AG04450 (cell line): ENCODE results near the gene C1orf159. TPM values are rescaled to one million over a fixed set of nuclear protein-coding genes. Genes with fewer than 3 reads are reported as not detected.
"Not testable (repeated sequence)": the region's sequence is repeated elsewhere in the genome, so short reads cannot be mapped to it uniquely, and the experiment has no call there.

Experiments
- CTCF ChIA-PET: fragments of 300-600, 350-600 bp; formaldehyde crosslinking; extraction: SDS; loops from one replicate; lab custom pipeline; 2022; ENCODE audit warnings: antibody characterized with exemption, inconsistent platforms; lab: Charles Lee
- POLR2A ChIA-PET: fragments of 350-600 bp; formaldehyde crosslinking; extraction: SDS; loops from one replicate; lab custom pipeline; 2021; ENCODE audit warnings: antibody characterized with exemption, inconsistent platforms; lab: Yijun Ruan, JAX
- DNase-seq: peaks from one replicate; pipeline ENCODE4 v3.0.0-alpha.2; 2011; ENCODE audit warnings: low read depth, low spot score
- H3K27ac ChIP-seq: one replicate; pipeline ENCODE4 v1.5.1; 2012; ENCODE audit warnings: low read depth, low read length, control low read depth
- H3K27me3 ChIP-seq: one replicate; pipeline ENCODE4 v1.6.0; 2012; ENCODE audit warnings: low read length; ENCODE audit not compliant: control insufficient read depth, insufficient read depth
- H3K4me3 ChIP-seq: 2 replicates; pipeline ENCODE4 v1.5.1; 2011; ENCODE audit warnings: mild to moderate bottlenecking, low read depth, low read length, control low read depth
- H3K9me3 ChIP-seq: 2 replicates; pipeline ENCODE4 v1.5.1; 2012; ENCODE audit warnings: low read length; ENCODE audit not compliant: control insufficient read depth, insufficient read depth
- CTCF ChIP-seq: IDR thresholded peaks from 2 replicates; pipeline ENCODE4 v1.5.1; 2011; ENCODE audit warnings: low read depth, low read length, control low read depth, inconsistent platforms
- polyA plus RNA-seq: library from polyadenylated mRNA; depleted of rRNA; stranded (reverse); fragments of >200 nt; gene quantifications from 2 replicates; pipeline ENCODE4 v1.2.3, GENCODE V29; 2011

Gene C1orf159
- polyA plus RNA-seq, 1 experiment, result 2.3 TPM

DNA sequence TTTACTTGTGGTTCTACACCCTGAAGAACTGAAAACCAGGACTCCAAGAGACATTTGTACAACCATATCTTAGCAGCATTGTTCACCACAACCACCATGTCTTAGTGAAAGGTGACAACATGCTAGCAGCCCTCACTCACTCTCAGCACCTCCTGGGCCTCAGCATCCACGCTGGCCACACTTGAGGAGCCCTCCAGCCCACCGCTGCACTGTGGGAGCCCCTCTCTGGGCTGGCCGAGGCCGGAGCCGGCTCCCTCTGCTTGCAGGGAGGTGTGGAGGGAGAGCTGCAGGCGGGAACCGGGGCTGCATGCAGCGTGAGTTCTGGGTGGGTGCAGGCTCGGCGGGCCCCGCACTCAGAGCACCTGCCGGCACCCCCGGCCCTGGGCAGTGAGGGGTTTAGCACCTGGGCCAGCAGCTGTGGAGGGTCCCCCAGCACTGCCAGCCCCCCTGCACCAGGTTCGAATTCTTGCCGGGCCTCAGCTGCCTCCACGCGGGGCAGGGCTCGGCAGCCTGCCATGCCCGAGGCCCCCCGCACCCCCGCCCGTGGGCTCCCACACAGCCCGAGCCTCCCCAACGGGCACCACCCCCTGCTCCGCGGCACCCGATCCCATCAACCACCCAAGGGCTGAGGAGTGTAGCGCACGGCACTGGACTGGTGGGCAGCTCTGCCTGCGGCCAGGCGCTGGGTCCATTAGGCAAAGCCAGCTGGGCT lies 9.2 kb downstream of the C1orf159 start:
- CTCF ChIA-PET, result no interaction called here
- Histone ChIP-seq H3K27me3 (no peaks in the 10 kb centered on the region), H3K4me3 (no peak overlapping the region), H3K27ac (no peak overlapping the region), H3K9me3 (peaks cover 10% of the 10 kb centered on the region)
- POLR2A ChIA-PET, result no interaction called here
- DNase-seq, result no peak
- no peak for TF ChIP-seq CTCF

GRCh38 chr1:1104152-1104551 lies 11.7 kb downstream of the C1orf159 start:
- H3K27me3 ChIP-seq, H3K4me3 ChIP-seq, DNase-seq, CTCF ChIA-PET, H3K27ac ChIP-seq, POLR2A ChIA-PET: not testable (repeated sequence)
- peaks cover 10% of the 10 kb centered on the region for H3K9me3 ChIP-seq

DNA sequence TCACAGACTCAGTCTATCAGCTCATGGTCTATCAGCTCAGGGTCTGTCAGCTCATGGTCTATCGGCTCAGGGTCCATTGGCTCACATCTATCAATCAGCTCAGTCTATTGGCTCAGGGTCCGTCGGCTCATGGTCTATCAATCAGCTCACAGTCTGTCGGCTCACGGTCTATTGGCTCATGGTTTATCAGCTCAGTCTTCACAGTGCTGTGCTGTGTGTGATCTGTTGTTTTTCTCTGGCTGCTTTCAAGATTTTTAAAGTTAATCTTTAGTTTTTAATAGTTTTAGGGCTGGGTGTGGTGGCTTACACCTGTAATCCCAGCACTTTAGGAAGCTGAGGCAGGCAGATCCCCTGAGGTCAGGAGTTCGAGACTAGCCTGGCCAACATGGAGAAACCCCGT lies 14.4 kb downstream of the C1orf159 start:
- POLR2A ChIA-PET, result no interaction called here
- no peaks in the 10 kb centered on the region for H3K27me3 ChIP-seq
- peaks cover 4% of the 10 kb centered on the region for H3K9me3 ChIP-seq
- H3K4me3 ChIP-seq, result no peak overlapping the region
- CTCF ChIA-PET, result interaction anchor here (0.5 kb wide), 1 partner anchor 172 kb away, joined by 7 read pairs; the partner anchor contains the start of gene UBE2J2
- no peak for TF ChIP-seq CTCF
- no peak for DNase-seq
- H3K27ac ChIP-seq, result no peak overlapping the region

DNA sequence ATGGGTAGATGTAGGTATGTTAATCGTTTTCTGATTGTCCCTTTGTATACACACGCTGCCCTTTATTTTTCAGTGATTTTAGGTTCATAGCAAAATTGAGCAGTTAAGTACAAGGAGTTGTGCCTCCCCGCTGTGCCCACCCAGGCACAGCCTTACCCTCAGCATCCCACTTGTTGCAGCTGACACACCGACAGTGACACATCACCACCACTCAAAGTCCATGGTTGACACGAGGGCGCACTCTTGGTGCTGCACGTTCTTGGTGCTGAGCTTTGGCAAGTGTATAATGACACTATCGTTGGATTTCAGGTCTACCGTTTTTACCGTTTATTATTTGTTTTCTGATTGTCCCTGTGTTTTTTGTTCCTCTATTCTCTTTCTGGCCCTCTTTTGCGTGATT lies 15.6 kb downstream of the C1orf159 start:
- ChIA-PET POLR2A (no interaction called here), CTCF (no interaction called here)
- H3K4me3 ChIP-seq, result no peak overlapping the region
- H3K27me3 ChIP-seq, result no peaks in the 10 kb centered on the region
- no peak for TF ChIP-seq CTCF
- no peak overlapping the region for H3K27ac ChIP-seq
- peaks cover 3% of the 10 kb centered on the region; the same call in 1 of the 2 replicates for H3K9me3 ChIP-seq
- DNase-seq, result no peak

DNA sequence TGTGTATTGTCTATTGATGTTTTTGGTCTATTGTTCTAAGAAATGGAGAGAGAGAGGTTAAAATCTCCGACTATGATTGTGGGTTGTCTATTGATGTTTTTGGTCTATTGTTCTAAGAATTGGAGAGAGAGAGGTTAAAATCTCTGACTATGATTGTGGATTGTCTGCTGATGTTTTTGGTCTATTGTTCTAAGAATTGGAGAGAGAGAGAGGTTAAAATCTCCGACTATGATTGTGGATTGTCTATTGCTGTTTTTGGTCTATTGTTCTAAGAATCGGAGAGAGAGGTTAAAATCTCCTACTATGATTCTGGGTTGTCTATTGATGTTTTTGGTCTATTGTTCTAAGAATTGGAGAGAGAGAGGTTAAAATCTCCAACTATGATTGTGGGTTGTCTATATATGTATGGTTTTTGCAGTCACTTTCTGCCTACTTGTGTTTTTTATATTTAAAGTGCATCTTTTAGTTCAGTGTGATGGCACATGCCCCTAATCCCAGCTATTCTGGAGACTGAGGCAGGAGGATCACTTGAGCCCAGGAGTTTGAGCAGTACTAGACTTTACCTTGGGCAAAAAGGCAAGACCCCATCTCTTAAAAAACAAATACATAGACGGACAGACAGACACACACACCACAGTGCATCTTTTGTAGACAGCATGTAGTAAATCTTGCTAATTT lies 16.2 kb downstream of the C1orf159 start:
- ChIA-PET CTCF (no interaction called here), POLR2A (no interaction called here)
- Histone ChIP-seq H3K9me3 (peaks cover 3% of the 10 kb centered on the region; the same call in 1 of the 2 replicates), H3K4me3 (no peak overlapping the region), H3K27ac (no peak overlapping the region), H3K27me3 (no peaks in the 10 kb centered on the region)
- no peak for DNase-seq
- TF ChIP-seq CTCF, result no peak
